HG03460 (cell line): Measurements from ENCODE around the gene KRT73.
"Not testable (repeated sequence)": the region's sequence is repeated elsewhere in the genome, so short reads cannot be mapped to it uniquely, and the experiment has no call there.

Experiments
- ATAC-seq: cut with Tn5 transposase; IDR thresholded peaks from one replicate; pipeline ENCODE4 v1.9.1; 2021; ENCODE audit not compliant: unreplicated experiment

Gene KRT73

DNA sequence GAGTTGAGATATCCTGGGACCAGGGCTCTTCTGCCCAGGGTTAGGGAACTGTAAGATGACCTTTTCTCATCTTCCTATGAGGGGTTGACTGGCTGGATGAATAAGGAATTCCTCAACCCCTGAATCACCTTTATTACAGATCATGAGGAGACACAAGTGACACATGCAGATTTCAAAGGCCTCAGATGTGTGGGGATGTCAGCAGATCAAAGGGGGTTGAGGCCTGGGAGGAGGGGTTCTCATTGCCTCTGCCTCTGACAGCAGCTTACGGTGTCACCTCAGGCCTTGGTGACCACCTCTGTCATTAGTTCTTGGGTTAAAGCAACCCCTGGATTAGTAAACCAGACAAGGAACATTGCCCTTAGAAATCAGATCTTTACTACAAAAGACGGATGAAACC, 15.0 kb downstream of the KRT73 start:
- no peak for ATAC-seq

GRCh38 chr12:52602552-52602951, 15.8 kb downstream of the KRT73 start:
- no peak for ATAC-seq

- no peak for ATAC-seq
Observed at GRCh38 chr12:52601671-52602070, 16.7 kb downstream of the KRT73 start.

GRCh38 chr12:52600941-52601481, 17.3 kb downstream of the KRT73 start, which contains the start of gene KRT72:
Gene KRT72, minus strand, starts transcription at chr12:52601463. Its CDS starts 11 bp downstream, at chr12:52601452.
- no peak for ATAC-seq

GRCh38 chr12:52600475-52600874, 17.9 kb downstream of the KRT73 start:
- no peak for ATAC-seq

GRCh38 chr12:52600071-52600470, 18.3 kb downstream of the KRT73 start:
- no peak for ATAC-seq

GRCh38 chr12:52598966-52599365, 19.4 kb downstream of the KRT73 start:
- no peak for ATAC-seq

- not testable (repeated sequence) for ATAC-seq
Observed at GRCh38 chr12:52594237-52594636, 24.1 kb downstream of the KRT73 start.

GRCh38 chr12:52591521-52591920, 26.8 kb downstream of the KRT73 start:
- no peak for ATAC-seq

GRCh38 chr12:52590021-52590420, 28.3 kb downstream of the KRT73 start:
- no peak for ATAC-seq

GRCh38 chr12:52587563-52587962, 30.8 kb downstream of the KRT73 start:
- ATAC-seq: no peak

DNA sequence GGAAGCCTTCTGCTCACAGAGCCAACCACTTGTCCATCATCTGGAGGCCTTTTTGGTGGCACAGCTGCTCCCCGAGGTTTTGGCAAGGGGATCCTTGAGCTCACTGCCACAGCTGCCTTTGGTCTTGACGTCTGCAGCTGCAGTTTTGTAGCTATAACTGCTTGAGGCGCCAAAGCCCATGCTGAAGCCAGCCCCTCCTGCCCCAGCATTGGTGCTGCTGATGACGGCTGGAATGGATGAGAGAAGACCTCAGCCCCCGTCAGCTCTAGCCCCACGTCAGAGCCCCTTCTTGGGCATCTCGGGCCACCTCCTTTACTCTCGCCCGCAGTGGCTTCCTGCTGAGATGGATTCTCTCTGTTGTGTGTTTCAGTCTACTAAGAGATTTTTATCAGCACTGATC, 32.4 kb downstream of the KRT73 start:
- ATAC-seq: no peak

DNA sequence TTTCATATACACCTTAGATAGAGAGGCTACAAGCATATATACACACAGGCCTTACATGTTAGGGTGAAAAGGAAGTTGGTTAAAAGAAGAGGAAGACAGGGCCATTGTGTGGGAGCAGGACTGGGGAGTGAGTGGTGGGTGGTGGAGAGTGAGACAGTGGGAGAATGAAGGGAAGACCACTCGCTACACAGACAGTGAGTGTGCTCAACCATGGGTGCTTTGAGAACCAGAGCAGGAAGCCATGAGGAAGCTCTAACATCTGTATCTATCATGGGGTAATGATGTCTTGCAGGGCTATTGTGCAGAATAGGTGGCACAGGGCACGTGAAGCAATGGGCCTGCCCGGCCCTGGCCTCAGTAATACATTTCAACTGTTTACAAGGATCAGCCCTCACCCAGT, 33.3 kb downstream of the KRT73 start:
- no peak for ATAC-seq

DNA sequence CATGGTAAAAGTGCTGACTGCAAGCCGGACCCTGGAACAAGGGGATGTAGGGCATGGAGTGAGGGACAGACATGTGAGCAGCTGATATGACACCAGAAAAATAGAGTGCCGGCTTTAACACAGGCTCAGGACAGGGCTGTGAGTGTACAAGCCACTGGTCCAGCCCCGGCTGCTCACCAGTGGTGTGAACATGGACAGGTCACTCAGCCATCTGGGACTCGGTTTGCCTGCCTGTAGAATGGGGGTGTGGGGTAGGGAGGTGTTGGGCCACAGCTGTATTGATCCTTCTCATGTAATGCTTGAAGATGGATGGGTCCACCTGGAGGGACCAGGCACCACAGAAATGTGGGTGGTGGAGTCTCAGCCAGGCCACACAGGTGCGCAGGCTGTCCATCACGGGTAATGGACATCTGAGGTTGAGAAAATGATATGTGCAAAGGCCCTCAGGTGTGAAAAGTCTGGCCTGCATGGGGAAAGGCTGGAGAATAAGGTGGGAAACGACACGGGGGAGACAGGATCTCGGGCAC, 34.1 kb downstream of the KRT73 start:
- ATAC-seq: no peak

DNA sequence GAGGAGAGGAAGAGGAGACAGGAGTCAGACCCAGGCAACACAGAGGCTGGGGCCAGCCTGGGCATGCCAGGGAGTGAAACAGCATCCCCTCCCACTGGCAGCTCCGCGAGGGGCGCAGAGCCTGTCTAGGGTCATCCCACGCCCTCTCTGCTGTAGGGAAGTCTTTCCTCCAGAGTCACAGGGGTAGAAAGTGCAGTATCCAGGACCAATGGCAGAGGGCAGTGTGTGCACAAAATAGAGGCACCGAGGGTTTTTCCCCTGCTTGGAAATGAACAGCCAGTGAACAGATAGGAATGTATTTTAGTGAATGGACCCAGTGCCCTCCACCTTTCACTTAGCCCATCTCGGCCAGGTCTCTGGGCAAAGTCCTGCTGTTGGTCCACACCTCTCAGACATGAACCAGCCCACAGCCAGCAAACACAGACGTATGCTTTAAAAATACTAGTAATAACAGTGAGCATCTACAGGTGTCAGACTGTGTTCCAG, 35.3 kb downstream of the KRT73 start:
- no peak for ATAC-seq

DNA sequence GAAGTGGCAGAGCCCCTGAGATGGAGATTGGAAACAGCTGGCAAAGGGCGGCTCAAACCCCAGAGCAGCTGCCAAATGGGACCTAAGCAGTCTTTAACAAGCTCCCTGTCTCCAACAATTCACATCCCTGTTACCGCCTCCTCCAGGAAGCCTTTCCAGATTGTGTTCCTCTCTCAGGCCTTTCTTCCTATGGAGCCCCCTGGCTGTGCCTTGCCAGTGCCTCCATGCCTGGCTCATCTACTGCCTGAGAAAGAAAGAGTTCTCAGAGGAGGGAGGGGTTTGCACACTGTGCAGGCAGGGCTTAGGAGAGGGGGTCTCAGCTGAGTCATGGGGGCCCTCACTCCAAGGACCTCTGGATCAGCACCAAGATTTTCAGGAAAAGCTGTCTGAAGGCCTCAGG, 35.9 kb downstream of the KRT73 start:
- no peak for ATAC-seq

- no peak for ATAC-seq
Observed at GRCh38 chr12:52581481-52581880, 36.9 kb downstream of the KRT73 start.

DNA sequence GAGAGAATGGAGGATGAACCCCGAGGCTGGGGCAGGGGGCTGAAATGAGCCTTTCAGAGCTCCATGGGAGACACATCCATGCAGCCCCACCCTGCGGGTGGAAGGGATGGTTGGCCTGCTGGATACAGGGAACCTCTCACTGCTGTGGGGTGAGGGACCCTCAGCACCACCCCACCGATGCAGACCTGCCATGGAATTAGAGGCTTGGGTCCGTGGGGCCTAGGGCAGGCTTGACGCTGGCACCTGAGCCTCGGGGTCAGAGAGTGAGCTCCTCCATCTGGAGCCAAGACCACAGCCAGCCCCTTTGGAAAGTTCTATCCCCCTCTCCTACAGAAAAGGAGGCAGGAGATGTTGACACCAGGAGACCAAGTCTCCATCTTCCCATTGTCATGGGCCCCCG, 37.3 kb downstream of the KRT73 start:
- no peak for ATAC-seq

DNA sequence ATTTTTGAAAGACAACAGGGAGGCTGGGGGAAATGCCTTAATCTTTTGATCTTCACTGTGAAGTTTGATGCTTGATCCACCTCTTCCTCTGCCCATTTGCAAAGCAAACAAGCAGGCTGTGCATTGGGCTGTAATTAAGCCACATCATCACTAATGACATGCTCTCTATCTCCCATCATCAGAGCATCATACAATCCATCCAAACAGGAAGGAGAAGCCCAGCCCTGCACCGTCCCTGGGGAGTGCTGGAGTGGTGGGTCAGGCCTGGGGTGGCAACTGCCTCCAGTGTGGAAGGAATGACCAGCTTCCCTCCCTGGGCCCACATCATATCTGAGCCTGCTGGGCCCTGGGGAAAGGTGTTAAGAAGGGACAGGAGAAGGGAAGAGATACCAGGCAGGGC, 37.9 kb downstream of the KRT73 start:
- ATAC-seq: no peak

GRCh38 chr12:52579468-52580465, 38.6 kb downstream of the KRT73 start:
- no peak for ATAC-seq

DNA sequence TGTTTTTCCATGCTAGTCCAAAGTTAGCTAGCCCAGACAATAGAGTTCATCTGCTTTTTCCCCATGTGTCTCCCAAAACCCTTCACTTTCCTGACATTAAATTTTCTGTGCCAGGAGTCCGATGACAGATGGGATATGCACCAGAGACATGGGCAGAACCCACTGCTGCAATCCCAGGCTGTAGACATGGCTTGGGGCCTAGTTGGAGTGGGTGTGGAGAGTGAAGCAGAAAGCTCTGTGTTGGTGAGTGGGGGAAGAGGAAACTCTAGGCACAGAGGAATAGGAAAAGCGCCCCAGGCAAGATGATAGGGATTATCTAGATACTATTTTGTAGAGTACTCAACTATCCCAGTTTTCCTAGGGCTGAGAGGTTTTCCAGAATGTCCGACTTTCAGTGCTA, 39.9 kb downstream of the KRT73 start:
- no peak for ATAC-seq

DNA sequence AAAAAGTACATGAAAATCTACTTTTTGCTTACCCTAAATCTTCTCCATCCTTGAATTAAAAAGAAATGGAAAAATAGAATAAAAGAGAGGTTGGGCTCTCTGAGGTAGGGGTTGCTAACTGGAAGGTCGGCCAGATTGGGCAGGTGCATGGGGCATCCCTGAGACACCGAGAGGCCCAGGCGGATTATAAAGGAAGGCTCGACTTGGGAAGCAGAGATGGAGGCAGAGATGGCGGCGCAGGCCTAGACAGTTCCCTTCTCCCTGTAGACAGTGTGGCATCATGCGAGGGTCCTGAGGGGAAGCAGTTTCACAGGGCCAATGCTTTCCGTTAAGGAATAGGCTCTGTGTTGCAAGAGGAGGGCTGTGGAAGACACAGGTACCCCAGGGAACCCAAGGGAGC, 41.0 kb downstream of the KRT73 start:
- no peak for ATAC-seq
